ENCODE results near the gene PLXNC1.

Gene PLXNC1

DNA sequence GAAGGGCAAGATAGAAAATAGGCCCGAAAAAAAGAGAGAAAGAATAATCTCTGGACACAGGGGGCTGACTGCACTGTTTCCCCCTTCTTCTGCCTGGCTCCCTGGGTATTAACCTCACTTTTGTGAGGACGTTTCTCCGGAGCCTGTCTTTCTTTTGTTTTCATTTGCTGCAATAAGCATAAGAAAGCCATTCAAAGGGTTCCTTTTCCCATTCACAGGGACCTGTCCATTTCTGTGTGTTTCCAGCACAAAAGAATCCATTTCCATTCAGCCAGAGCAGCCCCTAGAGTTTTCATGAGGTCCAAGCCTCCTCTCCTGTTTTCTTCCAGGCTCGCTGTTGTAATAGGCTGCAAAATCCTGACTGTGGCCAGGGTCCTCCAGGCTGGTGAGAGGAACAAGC lies 16.8 kb downstream of the PLXNC1 start (continued):
- no peak for TF ChIP-seq ZNF221 (tag by site-specific recombination; IDR thresholded peaks at IDR 0.05; ENCODE audit: borderline replicate concordance)

DNA sequence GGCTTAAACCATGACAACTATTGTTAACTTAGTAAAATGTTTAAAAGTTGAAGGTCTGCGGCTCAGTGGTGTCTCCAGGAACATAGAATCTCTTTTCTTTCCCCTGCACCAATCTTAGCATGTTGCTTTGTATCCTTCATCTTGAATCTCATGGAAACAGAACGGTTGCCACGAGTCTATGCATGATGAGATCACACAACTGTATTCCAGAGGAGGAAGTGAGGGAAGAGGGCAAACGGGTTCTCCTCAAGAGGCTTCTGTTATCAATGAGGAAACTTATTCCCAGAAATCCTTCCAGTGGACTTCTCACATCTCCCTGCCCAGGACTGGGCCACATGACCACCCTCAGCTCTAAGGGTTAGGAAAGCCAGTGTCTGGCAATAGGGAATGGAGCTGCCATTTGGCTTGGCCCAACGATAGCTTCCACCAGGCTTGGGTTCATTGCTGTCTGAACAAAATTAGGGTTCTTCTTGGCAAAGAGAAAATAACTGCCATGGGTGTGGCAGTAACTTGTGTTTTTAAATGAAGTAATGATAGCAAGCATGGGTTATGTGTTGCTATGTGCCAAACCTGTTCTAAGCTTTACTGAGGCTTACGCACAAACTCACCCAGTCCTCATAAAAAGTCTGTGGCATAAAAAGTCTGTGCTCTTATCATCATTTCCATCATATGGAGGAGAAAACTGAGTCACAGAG lies 17.4 kb downstream of the PLXNC1 start:
- ChIA-PET CTCF (interaction anchor here (0.7 to 0.8 kb wide), 2 partner anchors 32 to 1213 kb away, joined by 3 read pairs; no protein-coding TSS in a partner anchor), POLR2A (no interaction called here)
- TF ChIP-seq ZNF670 (tag by site-specific recombination; IDR thresholded peaks at IDR 0.05; ENCODE audit: low read depth): no peak
- TF ChIP-seq ZNF174 (tag by site-specific recombination; IDR thresholded peaks at IDR 0.05): no peak
- TF ChIP-seq ZNF433 (tag by site-specific recombination; IDR thresholded peaks at IDR 0.05; ENCODE audit: low read depth): no peak
- TF ChIP-seq ZNF311 (tag by site-specific recombination; IDR thresholded peaks at IDR 0.05; ENCODE audit: borderline replicate concordance): no peak
- no peak for TF ChIP-seq ZNF48 (tag by site-specific recombination; IDR thresholded peaks at IDR 0.05)
- TF ChIP-seq ZNF561 (tag by site-specific recombination; IDR thresholded peaks at IDR 0.05; ENCODE audit: borderline replicate concordance): no peak
- TF ChIP-seq ZNF341 (tag by site-specific recombination; IDR thresholded peaks at IDR 0.05; ENCODE audit: low read depth): no peak
- TF ChIP-seq, protein P1, sequence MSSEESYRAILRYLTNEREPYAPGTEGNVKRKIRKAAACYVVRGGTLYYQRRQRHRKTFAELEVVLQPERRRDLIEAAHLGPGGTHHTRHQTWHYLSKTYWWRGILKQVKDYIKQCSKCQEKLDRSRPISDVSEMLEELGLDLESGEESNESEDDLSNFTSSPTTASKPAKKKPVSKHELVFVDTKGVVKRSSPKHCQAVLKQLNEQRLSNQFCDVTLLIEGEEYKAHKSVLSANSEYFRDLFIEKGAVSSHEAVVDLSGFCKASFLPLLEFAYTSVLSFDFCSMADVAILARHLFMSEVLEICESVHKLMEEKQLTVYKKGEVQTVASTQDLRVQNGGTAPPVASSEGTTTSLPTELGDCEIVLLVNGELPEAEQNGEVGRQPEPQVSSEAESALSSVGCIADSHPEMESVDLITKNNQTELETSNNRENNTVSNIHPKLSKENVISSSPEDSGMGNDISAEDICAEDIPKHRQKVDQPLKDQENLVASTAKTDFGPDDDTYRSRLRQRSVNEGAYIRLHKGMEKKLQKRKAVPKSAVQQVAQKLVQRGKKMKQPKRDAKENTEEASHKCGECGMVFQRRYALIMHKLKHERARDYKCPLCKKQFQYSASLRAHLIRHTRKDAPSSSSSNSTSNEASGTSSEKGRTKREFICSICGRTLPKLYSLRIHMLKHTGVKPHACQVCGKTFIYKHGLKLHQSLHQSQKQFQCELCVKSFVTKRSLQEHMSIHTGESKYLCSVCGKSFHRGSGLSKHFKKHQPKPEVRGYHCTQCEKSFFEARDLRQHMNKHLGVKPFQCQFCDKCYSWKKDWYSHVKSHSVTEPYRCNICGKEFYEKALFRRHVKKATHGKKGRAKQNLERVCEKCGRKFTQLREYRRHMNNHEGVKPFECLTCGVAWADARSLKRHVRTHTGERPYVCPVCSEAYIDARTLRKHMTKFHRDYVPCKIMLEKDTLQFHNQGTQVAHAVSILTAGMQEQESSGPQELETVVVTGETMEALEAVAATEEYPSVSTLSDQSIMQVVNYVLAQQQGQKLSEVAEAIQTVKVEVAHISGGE (tag by site-specific recombination; conservative IDR thresholded peaks at IDR 0.05; ENCODE audit: low read depth): no peak
- TF ChIP-seq ZXDB (tag by site-specific recombination; IDR thresholded peaks at IDR 0.05): no peak
- no peak for TF ChIP-seq ZNF624 (tag by site-specific recombination; IDR thresholded peaks at IDR 0.05)
- TF ChIP-seq MEIS1 (CRISPR knock-in tag; IDR thresholded peaks at IDR 0.05; ENCODE audit: borderline replicate concordance): no peak
- no peak for TF ChIP-seq ZNF580 (tag by site-specific recombination; IDR thresholded peaks at IDR 0.05)
- TF ChIP-seq ZNF155 (tag by site-specific recombination; IDR thresholded peaks at IDR 0.05): no peak
- TF ChIP-seq ZNF274 (IDR thresholded peaks at IDR 0.05; ENCODE audit: low read length): no peak
- TF ChIP-seq ZNF274 (tag by site-specific recombination; IDR thresholded peaks at IDR 0.05; ENCODE audit: borderline replicate concordance): no peak
- no peak for TF ChIP-seq OSR2 (tag by site-specific recombination; IDR thresholded peaks at IDR 0.05)
- TF ChIP-seq, protein P2, sequence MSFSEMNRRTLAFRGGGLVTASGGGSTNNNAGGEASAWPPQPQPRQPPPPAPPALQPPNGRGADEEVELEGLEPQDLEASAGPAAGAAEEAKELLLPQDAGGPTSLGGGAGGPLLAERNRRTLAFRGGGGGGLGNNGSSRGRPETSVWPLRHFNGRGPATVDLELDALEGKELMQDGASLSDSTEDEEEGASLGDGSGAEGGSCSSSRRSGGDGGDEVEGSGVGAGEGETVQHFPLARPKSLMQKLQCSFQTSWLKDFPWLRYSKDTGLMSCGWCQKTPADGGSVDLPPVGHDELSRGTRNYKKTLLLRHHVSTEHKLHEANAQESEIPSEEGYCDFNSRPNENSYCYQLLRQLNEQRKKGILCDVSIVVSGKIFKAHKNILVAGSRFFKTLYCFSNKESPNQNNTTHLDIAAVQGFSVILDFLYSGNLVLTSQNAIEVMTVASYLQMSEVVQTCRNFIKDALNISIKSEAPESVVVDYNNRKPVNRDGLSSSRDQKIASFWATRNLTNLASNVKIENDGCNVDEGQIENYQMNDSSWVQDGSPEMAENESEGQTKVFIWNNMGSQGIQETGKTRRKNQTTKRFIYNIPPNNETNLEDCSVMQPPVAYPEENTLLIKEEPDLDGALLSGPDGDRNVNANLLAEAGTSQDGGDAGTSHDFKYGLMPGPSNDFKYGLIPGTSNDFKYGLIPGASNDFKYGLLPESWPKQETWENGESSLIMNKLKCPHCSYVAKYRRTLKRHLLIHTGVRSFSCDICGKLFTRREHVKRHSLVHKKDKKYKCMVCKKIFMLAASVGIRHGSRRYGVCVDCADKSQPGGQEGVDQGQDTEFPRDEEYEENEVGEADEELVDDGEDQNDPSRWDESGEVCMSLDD (tag by site-specific recombination; IDR thresholded peaks at IDR 0.05): no peak
- TF ChIP-seq ZNF112 (tag by site-specific recombination; IDR thresholded peaks at IDR 0.05): no peak
- TF ChIP-seq ZNF473 (tag by site-specific recombination; IDR thresholded peaks at IDR 0.05): no peak
- H3K9me3 ChIP-seq (ENCODE audit: control insufficient read depth, insufficient read depth, low read depth, low read length): no peaks in the 10 kb centered on the region
- no peak overlapping the region for H3K27ac ChIP-seq (ENCODE audit: extremely low read depth, low read depth, low read length)
- no peak overlapping the region for H3K4me3 ChIP-seq (ENCODE audit: low read depth, low read length)
- H3K4me1 ChIP-seq (ENCODE audit: control insufficient read depth, insufficient read depth, low read length): 0 out of 2 replicates have a peak, but pooled peaks cover 2% of the 10 kb centered on the region
- H3K36me3 ChIP-seq (ENCODE audit: control insufficient read depth in 2 of 2, insufficient read depth in 1 of 2, low read length in 2 of 2): no peaks in the 10 kb centered on the region

Data from HEK293 (cell line).